Measurements from ENCODE around the gene VTA1. TPM values are rescaled to one million over a fixed set of nuclear protein-coding genes. Genes with fewer than 3 reads are reported as not detected.
"Not testable (repeated sequence)": the region's sequence is repeated elsewhere in the genome, so short reads cannot be mapped to it uniquely, and the experiment has no call there.

The VTA1 gene
- total RNA-seq, 1 donor from 2014 or later, result 37.1 TPM

GRCh38 chr6:142218446-142218845 lies 71.4 kb downstream of the VTA1 start:
- no peak for TF ChIP-seq CTCF (IDR thresholded peaks at IDR 0.05; ENCODE audit: insufficient read depth, low read length, severe bottlenecking)
- Histone ChIP-seq H3K27me3 (ENCODE audit: control insufficient read depth, insufficient read depth, low read length) (no peaks in the 10 kb centered on the region), H3K4me3 (ENCODE audit: low read depth, low read length) (no peak overlapping the region), H3K36me3 (ENCODE audit: control insufficient read depth, insufficient read depth, low read length) (peaks cover 1% of the 10 kb centered on the region)
- DNase-seq (ENCODE audit: low read depth), result no peak
- no peak for FAIRE-seq

GRCh38 chr6:142222022-142222421 lies 75.0 kb downstream of the VTA1 start:
- FAIRE-seq, result no peak
- no peak overlapping the region for H3K4me3 ChIP-seq (ENCODE audit: low read depth, low read length)
- H3K36me3 ChIP-seq (ENCODE audit: control insufficient read depth, insufficient read depth, low read length), result no peaks in the 10 kb centered on the region
- DNase-seq (ENCODE audit: low read depth), result no peak
- H3K27me3 ChIP-seq (ENCODE audit: control insufficient read depth, insufficient read depth, low read length), result no peaks in the 10 kb centered on the region
- TF ChIP-seq CTCF (IDR thresholded peaks at IDR 0.05; ENCODE audit: insufficient read depth, low read length, severe bottlenecking), result no peak

GRCh38 chr6:142223938-142224337 lies 76.9 kb downstream of the VTA1 start:
- Histone ChIP-seq H3K4me3 (ENCODE audit: low read depth, low read length) (no peak overlapping the region), H3K27me3 (ENCODE audit: control insufficient read depth, insufficient read depth, low read length) (no peaks in the 10 kb centered on the region), H3K36me3 (ENCODE audit: control insufficient read depth, insufficient read depth, low read length) (no peaks in the 10 kb centered on the region)
- no peak for FAIRE-seq
- DNase-seq (ENCODE audit: low read depth), result no peak
- TF ChIP-seq CTCF (IDR thresholded peaks at IDR 0.05; ENCODE audit: insufficient read depth, low read length, severe bottlenecking), result no peak

GRCh38 chr6:142225115-142225514 lies 78.1 kb downstream of the VTA1 start:
- Histone ChIP-seq H3K4me3 (ENCODE audit: low read depth, low read length) (no peak overlapping the region), H3K36me3 (ENCODE audit: control insufficient read depth, insufficient read depth, low read length) (no peaks in the 10 kb centered on the region), H3K27me3 (ENCODE audit: control insufficient read depth, insufficient read depth, low read length) (no peaks in the 10 kb centered on the region)
- TF ChIP-seq CTCF (IDR thresholded peaks at IDR 0.05; ENCODE audit: insufficient read depth, low read length, severe bottlenecking), result no peak
- no peak for FAIRE-seq
- no peak for DNase-seq (ENCODE audit: low read depth)

GRCh38 chr6:142225552-142225951 lies 78.5 kb downstream of the VTA1 start:
- TF ChIP-seq CTCF (IDR thresholded peaks at IDR 0.05; ENCODE audit: insufficient read depth, low read length, severe bottlenecking), result no peak
- H3K4me3 ChIP-seq (ENCODE audit: low read depth, low read length), result no peak overlapping the region
- no peak for DNase-seq (ENCODE audit: low read depth)
- H3K27me3 ChIP-seq (ENCODE audit: control insufficient read depth, insufficient read depth, low read length), result no peaks in the 10 kb centered on the region
- no peaks in the 10 kb centered on the region for H3K36me3 ChIP-seq (ENCODE audit: control insufficient read depth, insufficient read depth, low read length)
- FAIRE-seq, result no peak

GRCh38 chr6:142226731-142227130 lies 79.7 kb downstream of the VTA1 start:
- DNase-seq (ENCODE audit: low read depth), result no peak
- no peak for FAIRE-seq

GRCh38 chr6:142229518-142230270 lies 82.6 kb downstream of the VTA1 start:
- H3K4me3 ChIP-seq (ENCODE audit: low read depth, low read length); DNase-seq (ENCODE audit: low read depth); H3K27me3 ChIP-seq (ENCODE audit: control insufficient read depth, insufficient read depth, low read length); H3K36me3 ChIP-seq (ENCODE audit: control insufficient read depth, insufficient read depth, low read length); FAIRE-seq: not testable (repeated sequence)

More at GRCh38 chr6:142226731-142227130, 79.7 kb downstream of the VTA1 start:
- no peaks in the 10 kb centered on the region for H3K27me3 ChIP-seq (ENCODE audit: control insufficient read depth, insufficient read depth, low read length)
- H3K4me3 ChIP-seq (ENCODE audit: low read depth, low read length), result no peak overlapping the region
- TF ChIP-seq CTCF (IDR thresholded peaks at IDR 0.05; ENCODE audit: insufficient read depth, low read length, severe bottlenecking), result no peak
- no peaks in the 10 kb centered on the region for H3K36me3 ChIP-seq (ENCODE audit: control insufficient read depth, insufficient read depth, low read length)

Data from bronchial epithelial cell (primary cell).